ENCODE measurements around the gene SLC39A2. TPM values are rescaled to one million over a fixed set of nuclear protein-coding genes. Genes with fewer than 3 reads are reported as not detected.
A peak's percentile ranks its signal among the peaks of the same experiment; 100 is the strongest.

Gene SLC39A2
- total RNA-seq, 2 donors from 2014 or later: 1.2 to 3.0 TPM

GRCh38 chr14:21034707-21035106 lies 35.6 kb downstream of the SLC39A2 start, which contains the start of gene RNASE13:
TSS of gene RNASE13 (minus strand) at chr14:21034807. CDS start at chr14:21034288, 519 bp downstream.
- H3K4me3 ChIP-seq: no peak within 1 kb of the TSS
- H3K4me1 ChIP-seq: peaks cover 6% of the 10 kb centered on the region
- TF ChIP-seq CTCF (IDR thresholded peaks at IDR 0.05): no peak
- no peaks in the 10 kb centered on the region for H3K9me3 ChIP-seq
- no peaks in the 10 kb centered on the region for H3K36me3 ChIP-seq
- H3K27me3 ChIP-seq: no peaks in the 10 kb centered on the region
- intact Hi-C loops (cut with DNase I): loop anchor here (10.0 kb wide), 1 partner anchor 180 kb away; no protein-coding TSS in a partner anchor
- no peak within 1 kb of the TSS for H3K27ac ChIP-seq
- H3K9ac ChIP-seq (ENCODE audit: low read depth in 2 of 2, low read length in 2 of 2): no peak within 1 kb of the TSS
- no peak for DNase-seq

- H3K9ac ChIP-seq (ENCODE audit: low read depth in 2 of 2, low read length in 2 of 2): no peak overlapping the region
- intact Hi-C loops (cut with DNase I): loop anchor here (10.0 kb wide), 1 partner anchor 182 kb away; no protein-coding TSS in a partner anchor
- TF ChIP-seq CTCF (IDR thresholded peaks at IDR 0.05): no peak
- no peak overlapping the region for H3K27ac ChIP-seq
- no peaks in the 10 kb centered on the region for H3K9me3 ChIP-seq
- no peak overlapping the region for H3K4me3 ChIP-seq
- DNase-seq: no peak
- no peaks in the 10 kb centered on the region for H3K36me3 ChIP-seq
- H3K4me1 ChIP-seq: peaks cover 6% of the 10 kb centered on the region
- H3K27me3 ChIP-seq: no peaks in the 10 kb centered on the region
Measured at GRCh38 chr14:21036751-21037150, 37.7 kb downstream of the SLC39A2 start.

- intact Hi-C loops (cut with DNase I): loop anchor here (10.0 kb wide), 1 partner anchor 182 kb away; no protein-coding TSS in a partner anchor
- Histone ChIP-seq H3K9ac (ENCODE audit: low read depth in 2 of 2, low read length in 2 of 2) (no peak overlapping the region), H3K4me3 (no peak overlapping the region), H3K27me3 (no peaks in the 10 kb centered on the region), H3K4me1 (peaks cover 6% of the 10 kb centered on the region), H3K36me3 (no peaks in the 10 kb centered on the region), H3K27ac (no peak overlapping the region), H3K9me3 (no peaks in the 10 kb centered on the region)
- DNase-seq: no peak
- no peak for TF ChIP-seq CTCF (IDR thresholded peaks at IDR 0.05)
Measured at GRCh38 chr14:21037156-21037555, 38.1 kb downstream of the SLC39A2 start.

GRCh38 chr14:21038441-21039422 lies 39.6 kb downstream of the SLC39A2 start:
- no peaks in the 10 kb centered on the region for H3K27me3 ChIP-seq
- intact Hi-C loops (cut with DNase I): loop anchor here (10.0 kb wide), 1 partner anchor 184 kb away; no protein-coding TSS in a partner anchor
- no peak overlapping the region for H3K4me3 ChIP-seq
- peak overlapping the region; percentile 69 for H3K27ac ChIP-seq
- H3K9me3 ChIP-seq: no peaks in the 10 kb centered on the region
- peak; percentile 88 for DNase-seq
- H3K4me1 ChIP-seq: peaks cover 6% of the 10 kb centered on the region
- H3K9ac ChIP-seq (ENCODE audit: low read depth in 2 of 2, low read length in 2 of 2): peak overlapping the region in 1 of 2 donors; percentile 30
- no peaks in the 10 kb centered on the region for H3K36me3 ChIP-seq
- TF ChIP-seq CTCF (IDR thresholded peaks at IDR 0.05): no peak

DNA sequence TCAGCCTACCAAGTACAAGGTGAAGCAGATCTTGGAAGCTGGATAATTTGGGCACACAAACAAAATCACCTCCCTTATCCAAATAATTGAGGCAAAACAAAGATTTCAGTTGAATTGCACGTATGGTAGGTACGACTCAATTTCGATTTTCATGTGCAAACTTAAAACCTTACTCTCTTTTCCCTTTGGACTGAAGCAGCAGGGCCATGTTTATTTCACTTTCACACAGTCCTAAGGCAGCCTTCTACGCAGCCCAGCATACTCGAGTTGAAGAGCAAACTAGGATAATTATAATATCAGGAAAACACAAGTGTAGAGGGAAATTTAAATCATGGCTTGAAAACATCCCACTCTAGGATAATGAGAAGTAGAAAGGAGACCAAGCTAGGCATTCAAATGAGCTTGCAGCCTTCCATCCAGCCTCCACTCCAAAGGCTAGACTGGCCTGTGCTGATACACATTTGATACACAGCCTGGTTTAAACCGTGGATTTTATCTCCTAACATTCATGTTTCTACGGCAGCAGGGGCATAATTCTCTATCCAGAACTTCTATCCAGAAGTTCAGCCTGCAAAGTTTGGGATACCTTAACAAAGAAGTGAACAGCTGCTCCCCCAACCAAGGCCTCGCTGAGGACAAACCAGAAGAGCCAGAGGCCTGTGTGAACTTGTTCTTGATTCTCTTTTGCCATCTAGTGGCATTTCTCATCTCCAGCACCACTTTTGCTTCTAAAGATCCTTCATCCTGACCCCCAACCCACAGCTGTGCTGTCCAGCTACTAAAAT lies 40.7 kb downstream of the SLC39A2 start:
- peaks cover 6% of the 10 kb centered on the region for H3K4me1 ChIP-seq

More for the DNA sequence above, 40.7 kb downstream of the SLC39A2 start:
- peak; percentile 59 for TF ChIP-seq CTCF (IDR thresholded peaks at IDR 0.05)
- no peak overlapping the region for H3K4me3 ChIP-seq
- H3K27ac ChIP-seq: peak overlapping the region; percentile 69
- H3K9ac ChIP-seq (ENCODE audit: low read depth in 2 of 2, low read length in 2 of 2): peak overlapping the region in 1 of 2 donors; percentile 30
- intact Hi-C loops (cut with DNase I): loop anchor here (2.0 to 10.0 kb wide), 2 partner anchors 25 to 185 kb away; no protein-coding TSS in a partner anchor
- H3K9me3 ChIP-seq: no peaks in the 10 kb centered on the region
- peak; percentile 62 for DNase-seq
- no peaks in the 10 kb centered on the region for H3K27me3 ChIP-seq
- H3K36me3 ChIP-seq: no peaks in the 10 kb centered on the region
